CD4-positive, alpha-beta T cell treated with Interleukin-1 beta for 1 hour (primary cell): ENCODE measurements around the gene PLA2G6.

Experiments
- DNase-seq, 2 donors: peaks; one replicate each; pipeline ENCODE4 v3.0.0-alpha.2; 2020 to 2022

Gene PLA2G6

GRCh38 chr22:38108561-38109319 lies 72.9 kb downstream of the PLA2G6 start:
- no peak for DNase-seq

- DNase-seq: no peak
These were observed 73.7 kb downstream of the PLA2G6 start for GRCh38 chr22:38107692-38108515.

- no peak for DNase-seq
These were observed 74.6 kb downstream of the PLA2G6 start for GRCh38 chr22:38106814-38107578.

GRCh38 chr22:38104084-38104483 lies 77.5 kb downstream of the PLA2G6 start:
- no peak for DNase-seq

GRCh38 chr22:38103641-38104040 lies 78.0 kb downstream of the PLA2G6 start:
- no peak for DNase-seq

- no peak for DNase-seq
These were observed 83.0 kb downstream of the PLA2G6 start for GRCh38 chr22:38098410-38099249.

- no peak for DNase-seq
These were observed 83.8 kb downstream of the PLA2G6 start for GRCh38 chr22:38097557-38098409.

GRCh38 chr22:38097058-38097457 lies 84.6 kb downstream of the PLA2G6 start:
- no peak for DNase-seq

- DNase-seq: no peak
These were observed 92.2 kb downstream of the PLA2G6 start for GRCh38 chr22:38089474-38089851.

- no peak for DNase-seq
These were observed 92.8 kb downstream of the PLA2G6 start for GRCh38 chr22:38088629-38089473.

GRCh38 chr22:38087855-38088254 lies 93.8 kb downstream of the PLA2G6 start:
- no peak for DNase-seq

- DNase-seq: no peak
These were observed 94.7 kb downstream of the PLA2G6 start for GRCh38 chr22:38086942-38087341.

GRCh38 chr22:38086001-38086845 lies 95.4 kb downstream of the PLA2G6 start:
- no peak for DNase-seq

- no peak for DNase-seq
These were observed 96.1 kb downstream of the PLA2G6 start for GRCh38 chr22:38085501-38085900.

GRCh38 chr22:38085056-38085455 lies 96.6 kb downstream of the PLA2G6 start:
- DNase-seq: no peak

- DNase-seq: no peak
These were observed 97.5 kb downstream of the PLA2G6 start, which contains the start of gene SLC16A8 for GRCh38 chr22:38083931-38084631. TSS of gene SLC16A8 (minus strand) at chr22:38084184. CDS start at chr22:38082873, 1,311 bp downstream.

GRCh38 chr22:38082986-38083710 lies 98.5 kb downstream of the PLA2G6 start:
- DNase-seq: no peak
